ENCODE data around the gene ZNF470.

Gene ZNF470

GRCh38 chr19:56567274-56568120, at the start of gene ZNF470:
Gene ZNF470 (plus strand): TSS chr19:56567468. CDS start chr19:56570312, 2,844 bp downstream.
- peak; percentile 82 to 84 for DNase-seq

GRCh38 chr19:56525214-56525860, 41.9 kb upstream of the ZNF470 start:
- no peak for DNase-seq

- DNase-seq, result no peak
These were observed 29.8 kb upstream of the ZNF470 start for GRCh38 chr19:56537442-56537841.

- DNase-seq, result peak; percentile 83 to 84
These were observed 29.0 kb upstream of the ZNF470 start for GRCh38 chr19:56538254-56538760.

GRCh38 chr19:56538761-56539263, 28.5 kb upstream of the ZNF470 start, which contains the start of gene ZFP28:
Gene ZFP28 (plus strand): TSS chr19:56538948. CDS start chr19:56539019, 71 bp downstream.
- DNase-seq, result no peak

- DNase-seq, result no peak
These were observed 23.5 kb upstream of the ZNF470 start for GRCh38 chr19:56543776-56544175.

GRCh38 chr19:56547535-56547934, 19.7 kb upstream of the ZNF470 start:
- no peak for DNase-seq

- DNase-seq, result no peak
These were observed 12.9 kb upstream of the ZNF470 start for GRCh38 chr19:56554272-56554869.

- no peak for DNase-seq
These were observed 4.5 kb upstream of the ZNF470 start for GRCh38 chr19:56562766-56563165.

- peak; percentile 10 to 15 for DNase-seq
These were observed 379 bp upstream of the ZNF470 start for GRCh38 chr19:56566904-56567273.

GRCh38 chr19:56572589-56572988, 5.3 kb downstream of the ZNF470 start:
- DNase-seq, result no peak

- DNase-seq, result no peak
These were observed 6.6 kb downstream of the ZNF470 start for GRCh38 chr19:56573914-56574313.

GRCh38 chr19:56577719-56578602, 10.7 kb downstream of the ZNF470 start:
- no peak for DNase-seq

- DNase-seq, result no peak
These were observed 27.1 kb downstream of the ZNF470 start for GRCh38 chr19:56594446-56594782.

- DNase-seq, result peak; percentile 85 to 86
These were observed 27.7 kb downstream of the ZNF470 start, which contains the start of gene ZNF71 for GRCh38 chr19:56594783-56595547. Gene ZNF71 (plus strand): TSS chr19:56595302. CDS start chr19:56601559, 6,257 bp downstream.

GRCh38 chr19:56595548-56595899, 28.3 kb downstream of the ZNF470 start:
- no peak for DNase-seq

GRCh38 chr19:56596676-56597075, 29.4 kb downstream of the ZNF470 start:
- no peak for DNase-seq

GRCh38 chr19:56597696-56598095, 30.4 kb downstream of the ZNF470 start:
- DNase-seq, result no peak

- no peak for DNase-seq
These were observed 34.1 kb downstream of the ZNF470 start for GRCh38 chr19:56601375-56601774.

GRCh38 chr19:56603829-56604228, 36.6 kb downstream of the ZNF470 start:
- DNase-seq, result no peak

GRCh38 chr19:56608274-56608964, 41.2 kb downstream of the ZNF470 start:
- no peak for DNase-seq

Measured in activated CD4-positive, alpha-beta T cell treated with anti-CD3 and anti-CD28 coated beads, Interleukin-2, amount 50 U/mL, for 4 hours (primary cell).